PC-3 (cell line): ENCODE data around the gene NOD1. TPM values are rescaled to one million over a fixed set of nuclear protein-coding genes. Genes with fewer than 3 reads are reported as not detected.

Experiments
- ATAC-seq: fragments of 200-7000 bp; cut with Tn5 transposase; 2 replicates; pipeline ENCODE4 v1.9.1; 2020; ENCODE audit warnings: mild to moderate bottlenecking, moderate library complexity
- BruUV-seq: library from RNA; stranded (reverse); fragments of 400-500 nt; replicated peaks from 2 replicates; lab custom pipeline; 2021; lab: Mats Ljungman, UMichigan
- CTCF ChIA-PET: fragments of 300-600 bp; sonication (Branson Sonifier 250); formaldehyde crosslinking; loops from one replicate; lab custom pipeline; 2022; ENCODE audit warnings: antibody characterized with exemption; lab: Charles Lee
- POLR2A ChIA-PET: fragments of 300-600 bp; sonication (Branson Sonifier 250); formaldehyde crosslinking; loops from one replicate; lab custom pipeline; 2022; ENCODE audit warnings: antibody characterized with exemption; ENCODE audit not compliant: unreplicated experiment; lab: Charles Lee
- DNase-seq: peaks from one replicate; pipeline ENCODE4 v3.0.0-alpha.2; 2015
- H2AFZ ChIP-seq: fragments of 300-600 bp; sonication (generic); 2 replicates; pipeline ENCODE4 v1.6.0; 2016; ENCODE audit warnings: antibody characterized with exemption, low read length
- H3F3A ChIP-seq: fragments of 300-600 bp; sonication (generic); one replicate; pipeline ENCODE4 v1.6.0; 2017; ENCODE audit warnings: antibody characterized with exemption, low read length, control low read depth, mild to moderate bottlenecking; ENCODE audit not compliant: unreplicated experiment
- H3K27ac ChIP-seq: fragments of 300-600 bp; sonication (generic); 2 replicates; pipeline ENCODE4 v1.5.1; 2016; ENCODE audit warnings: mild to moderate bottlenecking, low read length
- H3K27me3 ChIP-seq: fragments of 300-600 bp; sonication (generic); 2 replicates; pipeline ENCODE4 v1.6.1; 2016; ENCODE audit warnings: low read length, mixed read lengths
- H3K36me3 ChIP-seq: fragments of 300-600 bp; sonication (generic); 2 replicates; pipeline ENCODE4 v1.6.1; 2016; ENCODE audit warnings: low read depth, mixed run types, low read length, mixed read lengths
- H3K4me1 ChIP-seq: fragments of 300-600 bp; sonication (generic); 2 replicates; pipeline ENCODE4 v1.5.1; 2016; ENCODE audit warnings: low read length; ENCODE audit not compliant: insufficient read depth
- H3K4me2 ChIP-seq: fragments of 300-600 bp; sonication (generic); 2 replicates; pipeline ENCODE4 v1.6.0; 2016; ENCODE audit warnings: low read length
- H3K4me3 ChIP-seq: fragments of 300-600 bp; sonication (generic); 2 replicates; pipeline ENCODE4 v1.5.1; 2016; ENCODE audit warnings: mild to moderate bottlenecking, low read length, mixed read lengths
- H3K79me2 ChIP-seq: fragments of 300-600 bp; sonication (generic); 2 replicates; pipeline ENCODE4 v1.6.1; 2017; ENCODE audit warnings: low read length, mixed read lengths
- H3K9ac ChIP-seq: fragments of 300-600 bp; sonication (generic); 2 replicates; pipeline ENCODE4 v1.6.0; 2016; ENCODE audit warnings: mild to moderate bottlenecking, low read length
- H3K9me2 ChIP-seq: fragments of 300-600 bp; sonication (generic); replicated peaks from 2 replicates; pipeline ENCODE4 v1.6.1; 2016; ENCODE audit warnings: mixed run types, low read length, mixed read lengths
- H3K9me3 ChIP-seq: fragments of 300-600 bp; sonication (generic); 2 replicates; pipeline ENCODE4 v1.6.1; 2016; ENCODE audit warnings: low read length, mixed read lengths
- H4K20me1 ChIP-seq: fragments of 300-600 bp; sonication (generic); 2 replicates; pipeline ENCODE4 v1.6.1; 2016; ENCODE audit warnings: low read length, mixed read lengths
- EZH2 ChIP-seq: fragments of 300-600 bp; sonication (generic); IDR thresholded peaks from one replicate; pipeline ENCODE4 v1.6.1; 2017; ENCODE audit warnings: antibody characterized with exemption, mild to moderate bottlenecking, low read length; ENCODE audit not compliant: unreplicated experiment
- EZH2phosphoT487 ChIP-seq: fragments of 300-600 bp; sonication (generic); IDR thresholded peaks from 2 replicates; pipeline ENCODE4 v1.6.1; 2018; ENCODE audit warnings: mild to moderate bottlenecking, antibody characterized with exemption, low read length, borderline replicate concordance
- intact Hi-C: fragments of 100-400 bp; cut with micrococcal nuclease; formaldehyde crosslinking; loops from 2 replicates; pipeline ENCODE4 v1.9.0; 2023
- total RNA-seq: library from RNA; depleted of rRNA; stranded (reverse); fragments of >200 nt; gene quantifications from 2 replicates; pipeline ENCODE4 v1.2.3, GENCODE V29; 2014
- TF ChIP-seq, protein P1 (sequence below): fragments of 300-600 bp; sonication (generic); conservative IDR thresholded peaks from 2 replicates; pipeline ENCODE4 v1.5.1; 2017; ENCODE audit warnings: antibody characterized with exemption, low read depth, mild to moderate bottlenecking, low read length

Gene NOD1
- total RNA-seq, 1 experiment from 2014 or later, result 5.9 TPM

DNA sequence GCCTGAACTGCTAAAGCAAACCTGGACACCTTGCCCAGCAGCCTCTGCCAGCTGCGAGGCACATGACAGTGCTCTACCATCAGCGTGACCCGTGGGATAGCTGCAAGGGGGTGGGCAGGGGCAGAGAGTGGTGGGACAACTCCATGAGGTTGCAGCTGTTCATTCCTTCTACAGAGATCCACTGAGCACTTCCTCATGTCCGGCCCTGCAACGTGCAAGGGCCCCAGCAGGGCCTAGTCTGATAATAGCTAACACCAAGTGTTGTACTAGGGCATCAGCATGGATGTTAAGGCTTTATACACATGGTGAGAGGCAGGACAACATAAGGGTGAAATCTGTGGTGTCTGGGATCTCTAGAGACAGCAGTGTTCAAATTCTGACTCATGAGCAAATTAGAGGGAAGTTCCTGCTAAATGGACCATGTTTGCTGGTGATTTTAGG, 14.3 kb downstream of the NOD1 start:
- no peaks in the 10 kb centered on the region for H3K27me3 ChIP-seq
- ATAC-seq, result no peak
- peaks cover 8% of the 10 kb centered on the region for H3K4me1 ChIP-seq
- no peaks in the 10 kb centered on the region for H4K20me1 ChIP-seq
- POLR2A ChIA-PET, result interaction anchor here (0.5 kb wide), 1 partner anchor 107 kb away, joined by 3 read pairs; no protein-coding TSS in a partner anchor
- H3K27ac ChIP-seq, result no peak overlapping the region
- no TSS peak for BruUV-seq
- H3K36me3 ChIP-seq, result no peaks in the 10 kb centered on the region
- H2AFZ ChIP-seq, result no peak overlapping the region
- intact Hi-C loops, result no loop called here
- TF ChIP-seq EZH2 (no peak), EZH2phosphoT487 (no peak)
- TF ChIP-seq, protein P1, sequence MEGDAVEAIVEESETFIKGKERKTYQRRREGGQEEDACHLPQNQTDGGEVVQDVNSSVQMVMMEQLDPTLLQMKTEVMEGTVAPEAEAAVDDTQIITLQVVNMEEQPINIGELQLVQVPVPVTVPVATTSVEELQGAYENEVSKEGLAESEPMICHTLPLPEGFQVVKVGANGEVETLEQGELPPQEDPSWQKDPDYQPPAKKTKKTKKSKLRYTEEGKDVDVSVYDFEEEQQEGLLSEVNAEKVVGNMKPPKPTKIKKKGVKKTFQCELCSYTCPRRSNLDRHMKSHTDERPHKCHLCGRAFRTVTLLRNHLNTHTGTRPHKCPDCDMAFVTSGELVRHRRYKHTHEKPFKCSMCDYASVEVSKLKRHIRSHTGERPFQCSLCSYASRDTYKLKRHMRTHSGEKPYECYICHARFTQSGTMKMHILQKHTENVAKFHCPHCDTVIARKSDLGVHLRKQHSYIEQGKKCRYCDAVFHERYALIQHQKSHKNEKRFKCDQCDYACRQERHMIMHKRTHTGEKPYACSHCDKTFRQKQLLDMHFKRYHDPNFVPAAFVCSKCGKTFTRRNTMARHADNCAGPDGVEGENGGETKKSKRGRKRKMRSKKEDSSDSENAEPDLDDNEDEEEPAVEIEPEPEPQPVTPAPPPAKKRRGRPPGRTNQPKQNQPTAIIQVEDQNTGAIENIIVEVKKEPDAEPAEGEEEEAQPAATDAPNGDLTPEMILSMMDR, result no peak
- H3K79me2 ChIP-seq, result no peaks in the 10 kb centered on the region
- no peak for DNase-seq
- no peak overlapping the region for H3K4me2 ChIP-seq
- no peaks in the 10 kb centered on the region for H3F3A ChIP-seq
- H3K9me2 ChIP-seq, result no peaks in the 10 kb centered on the region
- H3K4me3 ChIP-seq, result no peak overlapping the region
- CTCF ChIA-PET, result no interaction called here
- H3K9ac ChIP-seq, result no peak overlapping the region
- no peaks in the 10 kb centered on the region for H3K9me3 ChIP-seq

DNA sequence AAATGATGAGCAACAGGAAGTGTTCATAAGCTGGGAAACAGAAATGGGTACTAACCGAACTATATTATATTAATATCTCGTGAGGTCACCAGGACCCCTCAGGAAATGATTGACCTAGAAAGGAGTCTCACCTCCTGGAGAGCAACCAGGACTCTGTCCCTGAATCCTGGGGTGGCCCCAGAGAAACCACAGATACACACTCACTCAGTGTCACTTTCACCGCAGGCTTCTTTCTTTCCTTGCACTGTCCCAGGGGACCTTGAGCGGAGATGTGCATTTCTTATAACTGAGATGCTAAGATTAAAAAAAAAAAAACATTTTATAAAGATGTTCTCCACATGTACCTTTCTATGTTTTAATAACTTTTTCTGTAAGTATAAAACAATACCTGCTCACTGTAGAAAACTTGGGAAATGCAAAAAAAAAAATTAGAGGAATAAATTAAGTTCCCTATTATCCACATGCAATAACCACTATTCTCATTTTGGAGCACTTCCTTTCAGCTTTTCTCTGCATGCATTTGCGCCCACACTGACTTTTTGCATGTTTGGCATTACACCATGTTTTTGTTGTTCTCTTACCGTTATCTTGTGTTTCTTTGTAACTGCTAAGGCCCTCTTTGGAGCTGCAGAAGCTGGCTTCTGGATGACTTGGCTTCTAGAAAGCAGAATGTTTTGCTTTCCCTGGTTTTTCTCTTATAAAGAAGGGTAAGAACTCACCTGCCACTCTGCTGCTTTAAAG, 15.0 kb downstream of the NOD1 start:
- no peak overlapping the region for H3K4me2 ChIP-seq
- DNase-seq, result no peak
- no peak overlapping the region for H3K4me3 ChIP-seq
- no peaks in the 10 kb centered on the region for H3F3A ChIP-seq
- H4K20me1 ChIP-seq, result no peaks in the 10 kb centered on the region
- no peak for ATAC-seq
- H2AFZ ChIP-seq, result no peak overlapping the region
- H3K79me2 ChIP-seq, result no peaks in the 10 kb centered on the region
- H3K9me2 ChIP-seq, result no peaks in the 10 kb centered on the region
- no TSS peak for BruUV-seq
- H3K9me3 ChIP-seq, result no peaks in the 10 kb centered on the region
- intact Hi-C loops, result no loop called here
- peaks cover 10% of the 10 kb centered on the region for H3K4me1 ChIP-seq
- CTCF ChIA-PET, result no interaction called here
- no peak overlapping the region for H3K9ac ChIP-seq
- POLR2A ChIA-PET, result no interaction called here
- H3K36me3 ChIP-seq, result no peaks in the 10 kb centered on the region
- H3K27me3 ChIP-seq, result no peaks in the 10 kb centered on the region
- no peak for TF ChIP-seq EZH2
- TF ChIP-seq EZH2phosphoT487, result no peak
- TF ChIP-seq, protein P1, result no peak
- no peak overlapping the region for H3K27ac ChIP-seq

DNA sequence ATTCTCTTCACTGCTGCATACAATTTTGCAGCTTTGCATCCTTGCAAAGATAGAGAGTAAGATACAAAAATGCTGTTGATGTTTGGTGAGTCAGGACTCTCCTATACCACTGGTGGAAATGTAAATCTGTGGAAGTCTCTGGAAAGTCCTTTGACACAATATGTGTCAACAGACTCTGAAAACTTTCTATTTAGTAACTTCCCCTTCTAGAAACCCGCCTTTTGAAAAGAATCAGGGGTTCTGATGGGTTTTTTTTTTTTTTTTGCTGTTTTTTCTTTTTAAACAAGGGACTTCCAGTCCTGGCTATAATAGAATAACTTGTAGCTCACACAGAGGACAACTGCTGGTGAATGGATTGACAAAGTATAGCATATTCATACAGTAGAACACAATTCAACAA, 16.4 kb downstream of the NOD1 start:
- intact Hi-C loops, result no loop called here

More for the DNA sequence above, 16.4 kb downstream of the NOD1 start:
- DNase-seq (no peak), ATAC-seq (no peak)
- no peak overlapping the region for H2AFZ ChIP-seq
- H3K9me3 ChIP-seq, result no peaks in the 10 kb centered on the region
- no peak overlapping the region for H3K27ac ChIP-seq
- H3K4me1 ChIP-seq, result peaks cover 10% of the 10 kb centered on the region
- H3K9ac ChIP-seq, result no peak overlapping the region
- H3K9me2 ChIP-seq, result no peaks in the 10 kb centered on the region
- H4K20me1 ChIP-seq, result no peaks in the 10 kb centered on the region
- no peaks in the 10 kb centered on the region for H3K79me2 ChIP-seq
- POLR2A ChIA-PET, result interaction anchor here (0.5 kb wide), 1 partner anchor 458 kb away, joined by 3 read pairs; no protein-coding TSS in a partner anchor
- no peaks in the 10 kb centered on the region for H3K36me3 ChIP-seq
- TF ChIP-seq EZH2 (no peak), EZH2phosphoT487 (no peak)
- TF ChIP-seq, protein P1, result no peak
- H3K27me3 ChIP-seq, result no peaks in the 10 kb centered on the region
- H3K4me3 ChIP-seq, result no peak overlapping the region
- CTCF ChIA-PET, result no interaction called here
- H3F3A ChIP-seq, result no peaks in the 10 kb centered on the region
- no TSS peak for BruUV-seq
- H3K4me2 ChIP-seq, result no peak overlapping the region
